T47D (cell line): Measurements from ENCODE around the gene CACNA1D.

Experiments used
- DNase-seq, 2 experiments: peaks; one replicate each; pipeline versions ENCODE4 v3.0.0 to v3.0.0-alpha.2; 2011 to 2012; ENCODE audit warnings: low read depth in 1 of 2, low spot score in 1 of 2
- JUND ChIP-seq: IDR thresholded peaks from 2 replicates; pipeline ENCODE4 v1.6.1; 2012; ENCODE audit warnings: low read depth
- in situ Hi-C: cut with HindIII; loops from 2 replicates; pipeline ENCODE4 v1.10.0; 2016; ENCODE audit warnings: low sequenced_read_pairs, low pct_unique_long_range_greater_than_20kb

Gene CACNA1D

DNA sequence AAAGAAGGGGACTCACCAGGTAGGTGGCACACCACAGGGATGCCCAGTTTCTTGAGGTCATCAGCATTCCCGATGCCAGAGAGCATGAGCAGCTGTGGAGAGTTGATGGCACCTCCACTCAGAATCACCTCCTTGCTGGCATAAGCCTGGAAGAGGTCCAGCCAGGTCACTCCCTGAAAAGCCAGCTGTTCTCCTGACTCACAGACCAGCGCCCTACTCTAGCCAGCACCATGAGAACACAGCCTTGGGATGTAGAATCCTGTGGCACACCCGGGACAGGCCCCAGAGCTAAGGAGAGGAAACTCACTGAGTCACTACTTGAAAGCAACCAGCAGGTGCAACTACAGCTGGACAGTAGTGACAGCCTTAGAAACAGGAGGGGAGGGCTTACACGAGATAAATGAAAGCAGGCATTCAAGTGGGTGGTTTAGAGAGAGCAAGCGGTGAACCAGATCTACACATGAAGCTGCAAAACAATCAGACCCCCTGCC is 327.3 kb downstream of the CACNA1D start:
- no peak for TF ChIP-seq JUND
- no peak for DNase-seq
- in situ Hi-C loops: no loop called here

DNA sequence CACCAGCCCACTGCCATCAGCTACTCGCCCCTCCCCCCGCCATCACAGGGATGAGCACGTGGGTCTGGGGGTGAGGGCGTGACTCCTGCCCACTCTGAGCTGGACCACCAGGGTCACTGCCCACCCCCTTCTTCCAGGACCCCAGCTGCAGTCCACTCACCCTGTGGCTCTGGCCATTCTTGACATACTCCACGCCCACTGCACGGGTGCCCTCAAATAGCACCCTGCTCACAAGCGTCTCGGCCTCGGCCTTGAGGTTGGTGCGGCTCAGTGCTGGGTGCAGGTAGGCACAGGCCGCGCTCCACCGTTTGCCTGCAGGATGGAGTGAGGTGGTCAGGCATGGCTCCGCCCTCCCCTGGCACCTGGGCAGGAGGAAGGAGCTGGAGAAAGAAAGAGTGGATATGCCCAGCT is 327.9 kb downstream of the CACNA1D start:
- in situ Hi-C loops: no loop called here
- no peak for TF ChIP-seq JUND
- DNase-seq: no peak

DNA sequence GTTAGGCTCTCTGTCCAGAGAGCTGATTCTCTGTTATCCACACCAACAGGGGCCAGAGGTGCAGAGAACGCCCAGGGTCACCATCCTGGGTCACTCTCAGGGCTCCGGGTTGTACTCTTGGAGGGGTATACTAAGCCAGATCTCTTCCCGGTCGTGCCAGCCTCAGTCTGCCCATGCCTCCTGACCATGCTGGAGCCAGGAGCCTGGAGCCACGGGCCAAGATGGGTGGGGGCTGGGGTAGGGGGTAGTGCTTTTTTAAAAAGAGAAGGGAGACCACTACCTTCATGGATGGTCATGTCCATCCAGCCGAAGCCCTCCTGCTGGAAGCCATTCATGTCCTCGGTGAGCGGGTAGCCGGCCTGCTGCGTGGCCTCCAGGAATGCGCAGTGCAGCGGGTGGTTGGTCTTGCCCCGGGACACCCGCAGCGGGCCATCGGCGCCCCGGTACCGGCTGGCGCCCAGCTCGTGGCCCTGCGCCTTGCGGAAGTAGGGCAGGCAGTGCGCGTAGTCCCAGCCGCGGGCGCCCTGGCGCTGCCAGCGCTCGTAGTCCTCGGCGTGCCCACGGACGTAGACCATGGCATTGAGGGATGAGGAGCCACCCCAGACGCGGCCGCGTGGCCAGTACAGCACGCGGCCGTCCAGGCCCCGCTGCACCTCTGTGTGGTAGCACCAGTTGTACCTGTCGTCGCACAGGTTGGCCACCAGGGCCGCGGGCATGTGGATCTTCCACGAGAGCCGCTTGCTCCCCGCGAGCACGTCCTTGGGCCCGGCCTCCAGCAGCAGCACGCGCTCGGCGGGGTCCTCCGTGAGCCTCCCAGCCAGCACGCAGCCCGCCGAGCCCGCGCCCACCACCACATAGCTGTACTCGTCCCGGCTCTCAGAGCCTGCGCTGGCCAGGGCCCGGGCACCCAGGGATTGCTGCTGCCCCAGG is 328.9 kb downstream of the CACNA1D start:
- no peak for TF ChIP-seq JUND
- no peak for DNase-seq
- in situ Hi-C loops: no loop called here

- no peak for DNase-seq
- TF ChIP-seq JUND: no peak
- in situ Hi-C loops: no loop called here
Measured at GRCh38 chr3:53823956-53824657, 329.7 kb downstream of the CACNA1D start.

GRCh38 chr3:53824795-53825194 is 330.4 kb downstream of the CACNA1D start:
- TF ChIP-seq JUND: no peak
- DNase-seq: no peak
- in situ Hi-C loops: no loop called here

DNA sequence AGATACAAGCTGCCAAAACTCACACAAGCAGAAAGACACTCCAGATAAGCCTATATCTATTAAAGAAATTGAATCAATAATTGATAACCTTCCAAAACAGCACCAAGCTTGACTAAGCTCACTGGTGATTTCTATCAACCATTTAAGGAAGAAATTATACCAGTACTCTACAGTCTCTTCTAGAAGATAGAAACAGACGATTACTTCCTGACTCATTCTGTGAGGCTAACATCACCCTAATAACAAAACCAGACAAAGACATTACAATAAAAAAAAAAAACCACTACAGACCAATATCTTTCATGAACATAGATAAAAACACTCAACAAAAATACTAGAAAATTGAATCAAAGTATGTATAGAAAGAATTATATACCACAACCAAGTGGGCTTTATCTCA is 331.6 kb downstream of the CACNA1D start:
- DNase-seq: no peak
- TF ChIP-seq JUND: no peak
- in situ Hi-C loops: no loop called here

- no peak for TF ChIP-seq JUND
- in situ Hi-C loops: no loop called here
- peak in 1 of 2 experiments; percentile 13 for DNase-seq
Measured at GRCh38 chr3:53828581-53828980, 334.2 kb downstream of the CACNA1D start.

GRCh38 chr3:53829605-53830004 is 335.2 kb downstream of the CACNA1D start:
- in situ Hi-C loops: no loop called here
- TF ChIP-seq JUND: no peak
- no peak for DNase-seq

DNA sequence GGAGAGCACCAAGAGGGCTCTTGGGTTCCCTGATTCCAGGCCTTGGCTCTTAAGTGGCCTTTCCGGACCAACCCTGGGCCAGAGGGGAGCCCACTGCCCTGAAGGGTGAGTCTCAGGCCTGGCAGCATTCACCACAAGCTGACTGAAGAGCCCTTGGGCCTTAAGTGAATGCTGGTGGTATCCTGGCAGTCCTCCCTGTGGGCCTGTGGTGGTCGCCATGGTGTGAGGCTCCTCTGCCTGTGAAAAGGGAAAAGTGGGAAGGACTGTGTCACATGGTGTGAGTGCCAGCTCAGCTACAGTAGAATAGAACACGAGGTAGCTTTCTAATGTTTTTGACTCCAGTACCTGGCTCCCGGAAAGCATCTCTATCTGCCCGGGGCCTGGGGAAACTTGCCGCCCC is 336.5 kb downstream of the CACNA1D start:
- no peak for TF ChIP-seq JUND
- DNase-seq: no peak
- in situ Hi-C loops: no loop called here

DNA sequence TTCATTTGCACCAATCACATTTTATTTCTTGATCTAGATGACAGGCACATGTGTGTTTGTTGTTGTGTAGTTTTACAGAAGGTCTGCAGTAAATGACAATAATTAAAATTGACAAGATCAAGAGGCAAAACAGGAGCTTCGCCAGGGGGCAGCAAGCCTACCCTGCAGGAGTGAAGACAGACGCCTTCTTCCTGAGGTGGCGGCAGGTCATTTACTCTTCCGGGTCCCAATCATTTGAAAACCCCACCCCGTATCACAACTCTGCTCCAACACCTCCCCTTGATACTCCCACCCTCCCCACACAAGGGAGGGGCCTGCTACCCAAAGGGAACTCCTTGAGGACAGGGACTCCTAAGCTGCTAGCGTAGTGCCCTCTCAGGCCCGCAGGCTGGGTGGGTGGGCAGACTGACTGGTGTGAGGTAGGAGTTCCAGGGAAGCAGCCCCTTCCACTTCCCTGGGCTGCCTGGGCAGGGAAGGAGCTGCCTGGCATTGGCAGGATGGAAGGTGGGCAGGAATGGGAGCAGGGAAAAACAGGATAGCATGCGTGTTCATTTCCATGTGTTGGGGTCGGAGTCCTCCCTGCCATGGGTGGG is 338.7 kb downstream of the CACNA1D start:
- in situ Hi-C loops: no loop called here
- no peak for DNase-seq
- no peak for TF ChIP-seq JUND

DNA sequence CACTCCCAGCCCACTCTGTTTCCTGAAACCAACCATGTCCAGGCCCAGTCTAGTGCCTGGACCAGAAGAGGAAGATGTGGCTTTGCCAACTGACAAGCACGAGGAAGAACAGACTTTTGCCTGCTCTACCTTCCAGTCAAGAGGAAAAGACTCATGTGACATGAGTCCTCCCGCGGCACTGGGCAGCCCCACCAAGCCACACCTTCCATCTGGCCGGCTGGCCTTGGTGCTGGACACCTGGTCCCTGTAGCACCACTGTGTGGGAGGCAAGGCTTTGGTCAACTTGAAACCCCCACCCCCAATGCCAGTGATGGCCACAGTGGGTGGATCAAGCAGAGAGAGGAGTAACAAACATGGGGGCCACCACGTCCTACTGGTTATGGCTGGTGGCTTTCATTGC is 339.3 kb downstream of the CACNA1D start:
- DNase-seq: no peak
- no peak for TF ChIP-seq JUND
- in situ Hi-C loops: no loop called here

- no peak for DNase-seq
- in situ Hi-C loops: no loop called here
- TF ChIP-seq JUND: no peak
Measured at GRCh38 chr3:53834429-53835095, 340.2 kb downstream of the CACNA1D start.

DNA sequence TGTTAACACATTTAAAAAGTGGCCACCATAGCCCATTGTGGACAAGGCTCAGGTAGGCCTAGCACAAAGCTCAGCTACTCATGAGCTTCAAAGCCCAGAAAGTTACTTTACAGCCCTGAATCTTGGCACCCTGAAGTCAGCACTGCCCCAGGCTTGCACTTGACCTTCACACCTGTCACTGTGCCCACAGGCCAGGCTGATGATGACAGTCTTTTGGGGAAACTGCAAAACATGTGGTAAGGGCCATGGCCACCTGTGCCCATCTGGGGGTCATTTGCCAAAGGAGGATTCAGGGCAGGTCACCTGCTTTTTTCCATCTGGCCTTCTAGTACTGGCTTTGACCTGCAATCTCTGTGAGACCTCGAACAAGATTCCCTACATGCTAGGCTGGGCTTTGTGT is 340.8 kb downstream of the CACNA1D start:
- no peak for DNase-seq
- in situ Hi-C loops: no loop called here
- no peak for TF ChIP-seq JUND
